ENCODE measurements around the gene SASH3.

GRCh38 chrX:129797251-129797906, 17.6 kb downstream of the SASH3 start:
- no peak for TF ChIP-seq POLR2A (IDR thresholded peaks at IDR 0.05; ENCODE audit: low read length)
- TF ChIP-seq GATA1 (IDR thresholded peaks at IDR 0.05; ENCODE audit: low read depth, low read length), result no peak
